ENCODE measurements around the gene ALKBH2. TPM values are rescaled to one million over a fixed set of nuclear protein-coding genes. Genes with fewer than 3 reads are reported as not detected.
"Not testable (repeated sequence)": the region's sequence is repeated elsewhere in the genome, so short reads cannot be mapped to it uniquely, and the experiment has no call there.

The ALKBH2 gene
- total and polyA plus RNA-seq, 7 experiments from 2014 or later = 13.2 to 23.2 (median 18.0) TPM

GRCh38 chr12:109054124-109054513 is 39.2 kb downstream of the ALKBH2 start:
- ChIA-PET POLR2A (interaction anchor here (0.6 to 1.2 kb wide), 5 partner anchors 30 to 943 kb away, joined by 3 to 4 read pairs (median 3); partner anchors contain the start of gene ALKBH2), CTCF (interaction anchor here (1.0 to 1.6 kb wide), 3 partner anchors 11 to 58 kb away, joined by 3 to 4 read pairs (median 3); partner anchors contain the start of gene ALKBH2)
- H3K4me3 Mint-ChIP-seq = peak overlapping the region; percentile 86 to 99 (median 96)
- ATAC-seq = peak; percentile 1
- peak overlapping the region; percentile 91 for H3K4me3 ChIP-seq (ENCODE audit: low read length)
- H3K36me3 Mint-ChIP-seq = peaks cover 0 to 19% (median 6%) of the 10 kb centered on the region in 5 donors
- H3K27me3 Mint-ChIP-seq; H3K9me3 ChIP-seq (ENCODE audit: control insufficient read depth in 2 of 3, low read length in 3 of 3); H3K27me3 ChIP-seq (ENCODE audit: control insufficient read depth in 2 of 2, insufficient read depth in 2 of 2, low read length in 2 of 2); H3K9me3 Mint-ChIP-seq; DNase-seq: not testable (repeated sequence)
- H3K27ac ChIP-seq (ENCODE audit: low read depth, low read length) = peak overlapping the region; percentile 89
- peak overlapping the region; percentile 89 to 98 (median 95) for H3K27ac Mint-ChIP-seq
- H3K4me1 Mint-ChIP-seq = peaks cover 14 to 27% (median 17%) of the 10 kb centered on the region in 7 donors
- intact Hi-C loops (cut with micrococcal nuclease) = loop anchor here (5.0 kb wide), 3 partner anchors 322 to 1367 kb away; partner anchors contain the start of genes ANAPC7 (in 1 of the 2), CORO1C (in 1 of the 2) and PWP1 (in 1 of the 2)
- H3K36me3 ChIP-seq (ENCODE audit: control insufficient read depth in 2 of 3, insufficient read depth in 3 of 3, low read length in 3 of 3) = peaks cover 0 to 22% (median 0%) of the 10 kb centered on the region in 3 experiments
- peaks cover 13% of the 10 kb centered on the region in 2 donors for H3K4me1 ChIP-seq (ENCODE audit: control insufficient read depth in 2 of 2, insufficient read depth in 2 of 2, low read length in 2 of 2)

- H3K9me3 Mint-ChIP-seq = no peaks in the 10 kb centered on the region
- peak; percentile 65 for ATAC-seq
- Histone ChIP-seq H3K9me3 (ENCODE audit: control insufficient read depth in 2 of 3, low read length in 3 of 3) (no peaks in the 10 kb centered on the region), H3K4me1 (ENCODE audit: control insufficient read depth in 2 of 2, insufficient read depth in 2 of 2, low read length in 2 of 2) (peaks cover 13% of the 10 kb centered on the region in 2 donors), H3K27ac (ENCODE audit: low read depth, low read length) (peak overlapping the region; percentile 89), H3K4me3 (ENCODE audit: low read length) (peak overlapping the region; percentile 91), H3K36me3 (ENCODE audit: control insufficient read depth in 2 of 3, insufficient read depth in 3 of 3, low read length in 3 of 3) (peaks cover 0 to 18% (median 0%) of the 10 kb centered on the region in 3 experiments), H3K27me3 (ENCODE audit: control insufficient read depth in 2 of 2, insufficient read depth in 2 of 2, low read length in 2 of 2) (no peaks in the 10 kb centered on the region)
- ChIA-PET POLR2A (interaction anchor here (0.7 to 1.2 kb wide), 3 partner anchors 39 to 943 kb away, joined by 3 to 4 read pairs (median 3); partner anchors contain the start of gene ALKBH2), CTCF (interaction anchor here (1.4 kb wide), 1 partner anchor 59 kb away, joined by 3 read pairs; no protein-coding TSS in a partner anchor)
- peak overlapping the region; percentile 86 to 99 (median 96) for H3K4me3 Mint-ChIP-seq
- peaks cover 14 to 27% (median 17%) of the 10 kb centered on the region in 7 donors for H3K4me1 Mint-ChIP-seq
- H3K36me3 Mint-ChIP-seq = peaks cover 0 to 16% (median 6%) of the 10 kb centered on the region in 5 donors
- intact Hi-C loops (cut with micrococcal nuclease) = loop anchor here (1.0 to 5.0 kb wide), 12 partner anchors 40 to 1366 kb away; partner anchors contain the start of genes CORO1C (in 2 of the 2), ALKBH2 (in 1 of the 2), ANAPC7 (in 1 of the 2) and FICD (in 1 of the 2)
- H3K27me3 Mint-ChIP-seq = no peaks in the 10 kb centered on the region
- DNase-seq = peak in 8 of 9 donors; percentile 5 to 53 (median 49)
- peak overlapping the region; percentile 89 to 98 (median 95) for H3K27ac Mint-ChIP-seq
Measured at GRCh38 chr12:109053382-109054123, 39.7 kb downstream of the ALKBH2 start.

GRCh38 chr12:109052414-109053323 is 40.6 kb downstream of the ALKBH2 start, which contains the start of gene USP30:
TSS of gene USP30 (plus strand) at chr12:109052576. CDS start at chr12:109052679, 103 bp downstream.
- DNase-seq (peak; percentile 68 to 86 (median 77)), ATAC-seq (peak; percentile 93)
- Histone ChIP-seq H3K27me3 (ENCODE audit: control insufficient read depth in 2 of 2, insufficient read depth in 2 of 2, low read length in 2 of 2) (no peaks in the 10 kb centered on the region), H3K36me3 (ENCODE audit: control insufficient read depth in 2 of 3, insufficient read depth in 3 of 3, low read length in 3 of 3) (peaks cover 0 to 10% (median 0%) of the 10 kb centered on the region in 3 experiments), H3K27ac (ENCODE audit: low read depth, low read length) (peak within 1 kb of the TSS; percentile 89), H3K4me1 (ENCODE audit: control insufficient read depth in 2 of 2, insufficient read depth in 2 of 2, low read length in 2 of 2) (peaks cover 13% of the 10 kb centered on the region in 2 donors), H3K9me3 (ENCODE audit: control insufficient read depth in 2 of 3, low read length in 3 of 3) (no peaks in the 10 kb centered on the region), H3K4me3 (ENCODE audit: low read length) (peak within 1 kb of the TSS; percentile 91)
- Mint-ChIP-seq H3K27ac (peak within 1 kb of the TSS; percentile 89 to 98 (median 95)), H3K4me1 (peaks cover 14 to 27% (median 17%) of the 10 kb centered on the region in 7 donors), H3K27me3 (no peaks in the 10 kb centered on the region), H3K4me3 (peak within 1 kb of the TSS; percentile 86 to 99 (median 96)), H3K9me3 (no peaks in the 10 kb centered on the region), H3K36me3 (peaks cover 0 to 12% (median 6%) of the 10 kb centered on the region in 5 donors)
- intact Hi-C loops (cut with micrococcal nuclease) = loop anchor here (1.0 to 5.0 kb wide), 17 partner anchors 41 to 1365 kb away; partner anchors contain the start of genes ALKBH2 (in 2 of the 2), CORO1C (in 2 of the 2), FICD (in 2 of the 2) and ANAPC7 (in 1 of the 2)
- CTCF ChIA-PET = no interaction called here
- POLR2A ChIA-PET = interaction anchor here (0.9 to 1.3 kb wide), 5 partner anchors 39 to 490 kb away, joined by 3 to 6 read pairs (median 4); partner anchors contain the start of gene ISCU

GRCh38 chr12:109052097-109052413 is 41.2 kb downstream of the ALKBH2 start:
- Mint-ChIP-seq H3K36me3 (peaks cover 0 to 9% (median 5%) of the 10 kb centered on the region in 5 donors), H3K4me3 (peak overlapping the region; percentile 86 to 99 (median 96)), H3K27ac (peak overlapping the region; percentile 76 to 98 (median 93)), H3K27me3 (no peaks in the 10 kb centered on the region), H3K4me1 (peaks cover 15 to 27% (median 17%) of the 10 kb centered on the region in 7 donors), H3K9me3 (no peaks in the 10 kb centered on the region)
- ATAC-seq (no peak), DNase-seq (no peak)
- Histone ChIP-seq H3K27ac (ENCODE audit: low read depth, low read length) (peak overlapping the region; percentile 89), H3K36me3 (ENCODE audit: control insufficient read depth in 2 of 3, insufficient read depth in 3 of 3, low read length in 3 of 3) (peaks cover 0 to 7% (median 0%) of the 10 kb centered on the region in 3 experiments), H3K4me1 (ENCODE audit: control insufficient read depth in 2 of 2, insufficient read depth in 2 of 2, low read length in 2 of 2) (peaks cover 13% of the 10 kb centered on the region in 2 donors), H3K27me3 (ENCODE audit: control insufficient read depth in 2 of 2, insufficient read depth in 2 of 2, low read length in 2 of 2) (no peaks in the 10 kb centered on the region), H3K4me3 (ENCODE audit: low read length) (peak overlapping the region; percentile 91), H3K9me3 (ENCODE audit: control insufficient read depth in 2 of 3, low read length in 3 of 3) (no peaks in the 10 kb centered on the region)
- CTCF ChIA-PET = no interaction called here
- POLR2A ChIA-PET = interaction anchor here (0.9 to 1.3 kb wide), 5 partner anchors 40 to 490 kb away, joined by 3 to 6 read pairs (median 4); partner anchors contain the start of gene ISCU
- intact Hi-C loops (cut with micrococcal nuclease) = loop anchor here (1.0 to 5.0 kb wide), 14 partner anchors 41 to 1365 kb away; partner anchors contain the start of genes CORO1C (in 2 of the 2), ALKBH2 (in 1 of the 2), ANAPC7 (in 1 of the 2) and FICD (in 1 of the 2)

GRCh38 chr12:109049794-109050193 is 43.5 kb downstream of the ALKBH2 start:
- H3K36me3 Mint-ChIP-seq; DNase-seq; H3K27ac ChIP-seq (ENCODE audit: low read depth, low read length); CTCF ChIA-PET; POLR2A ChIA-PET; H3K27me3 ChIP-seq (ENCODE audit: control insufficient read depth in 2 of 2, insufficient read depth in 2 of 2, low read length in 2 of 2); H3K36me3 ChIP-seq (ENCODE audit: control insufficient read depth in 2 of 3, insufficient read depth in 3 of 3, low read length in 3 of 3); H3K27me3 Mint-ChIP-seq; ATAC-seq; H3K4me3 ChIP-seq (ENCODE audit: low read length); H3K9me3 Mint-ChIP-seq; H3K4me3 Mint-ChIP-seq; H3K9me3 ChIP-seq (ENCODE audit: control insufficient read depth in 2 of 3, low read length in 3 of 3): not testable (repeated sequence)
- intact Hi-C loops (cut with micrococcal nuclease) = loop anchor here (5.0 kb wide), 3 partner anchors 317 to 1362 kb away; partner anchors contain the start of genes ANAPC7 (in 1 of the 2), CORO1C (in 1 of the 2) and PWP1 (in 1 of the 2)
- Mint-ChIP-seq H3K4me1 (peaks cover 13 to 21% (median 17%) of the 10 kb centered on the region in 7 donors), H3K27ac (peak overlapping the region in 1 of 9 donors; percentile 45)
- peaks cover 10 to 13% of the 10 kb centered on the region in 2 donors for H3K4me1 ChIP-seq (ENCODE audit: control insufficient read depth in 2 of 2, insufficient read depth in 2 of 2, low read length in 2 of 2)
